Hematopoietic multipotent progenitor cell treated with erythropoietin and hydrocortisone succinate and interleukin-3 and kit ligand, for 17 days (in vitro differentiated cells): ENCODE measurements around the gene SOX9.

Experiments used
- DNase-seq: peaks from one replicate; pipeline ENCODE4 v3.0.0-alpha.2; 2015; ENCODE audit warnings: low spot score

The SOX9 gene

DNA sequence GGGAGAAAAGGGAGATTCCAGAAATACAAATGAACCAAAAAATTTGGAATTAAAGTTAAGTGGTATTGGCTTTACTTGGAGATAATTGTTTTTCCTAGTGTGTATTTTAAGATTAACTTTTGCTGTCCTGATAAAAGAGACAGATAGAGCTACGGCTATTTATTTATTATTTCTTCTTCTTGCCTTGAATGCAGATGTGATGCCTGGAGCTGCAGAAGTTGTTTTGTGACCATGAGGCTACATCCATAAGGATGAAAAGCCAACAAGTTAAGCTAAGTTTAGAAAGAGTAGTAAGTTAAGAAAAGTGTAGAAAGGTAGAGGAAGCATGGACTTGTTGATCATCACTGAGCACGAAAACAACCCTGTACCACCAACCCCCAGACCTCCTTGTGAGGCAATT is 41.7 kb downstream of the SOX9 start:
- no peak for DNase-seq

- no peak for DNase-seq
Measured at GRCh38 chr17:72163474-72163873, 42.7 kb downstream of the SOX9 start.

GRCh38 chr17:72164158-72164739 is 43.4 kb downstream of the SOX9 start:
- DNase-seq, result no peak

DNA sequence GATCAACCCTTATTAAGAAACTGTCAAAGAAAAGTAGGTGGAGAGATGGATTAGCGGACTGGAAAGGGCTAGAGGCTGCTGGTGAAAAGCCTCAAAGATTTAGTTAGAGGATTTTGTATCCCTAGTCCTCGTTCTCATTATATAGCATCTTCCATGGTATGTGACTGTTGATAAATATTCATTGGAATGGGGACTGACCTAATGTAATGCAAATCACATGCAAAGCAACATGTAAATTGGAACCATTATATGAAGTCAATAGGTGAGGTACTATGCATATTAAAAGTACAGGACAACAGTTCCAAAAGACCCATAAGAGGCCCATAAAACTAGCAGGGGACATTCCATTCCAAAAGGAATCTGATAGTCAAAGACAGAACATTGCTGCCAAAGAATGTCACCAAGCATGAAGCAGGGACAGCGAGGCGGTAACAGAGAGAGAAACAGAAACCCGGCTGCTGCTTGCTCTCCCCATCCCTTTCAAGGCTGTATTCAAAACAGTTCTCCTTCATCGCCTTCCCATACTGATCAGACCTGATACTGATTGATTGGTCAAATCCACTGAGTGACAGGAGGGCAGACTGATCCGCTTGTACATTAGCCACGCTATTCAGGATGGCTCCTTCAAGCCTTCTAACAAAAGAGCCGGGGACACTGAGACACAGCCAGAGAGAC is 44.5 kb downstream of the SOX9 start:
- no peak for DNase-seq

DNA sequence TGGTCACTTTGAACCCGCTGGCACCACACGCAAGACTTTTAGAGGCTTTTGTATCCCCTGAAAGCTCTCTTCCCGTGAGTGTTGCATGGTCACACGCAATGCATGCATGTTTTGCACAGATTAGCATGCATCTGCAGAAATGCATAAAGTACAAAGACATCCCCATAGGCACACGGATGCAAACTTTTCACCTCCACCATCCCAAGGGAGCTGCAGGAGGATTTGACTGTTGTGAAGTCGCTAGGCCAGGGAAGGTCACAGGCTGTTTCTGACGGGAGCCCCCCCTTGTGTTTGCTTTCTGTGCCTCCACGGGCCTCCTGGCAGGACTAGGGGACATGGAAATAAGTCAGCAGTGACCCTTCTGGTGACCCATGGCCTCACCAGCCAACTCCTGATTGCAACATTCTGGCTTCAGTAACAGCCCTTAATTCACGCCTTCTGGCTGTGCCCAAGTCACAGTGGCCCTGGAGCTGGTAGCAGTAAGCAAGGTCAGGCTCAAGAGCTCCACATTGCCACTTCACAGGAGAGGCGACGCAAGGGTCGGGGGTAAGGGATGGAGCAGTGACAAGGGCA is 45.1 kb downstream of the SOX9 start:
- DNase-seq, result no peak

DNA sequence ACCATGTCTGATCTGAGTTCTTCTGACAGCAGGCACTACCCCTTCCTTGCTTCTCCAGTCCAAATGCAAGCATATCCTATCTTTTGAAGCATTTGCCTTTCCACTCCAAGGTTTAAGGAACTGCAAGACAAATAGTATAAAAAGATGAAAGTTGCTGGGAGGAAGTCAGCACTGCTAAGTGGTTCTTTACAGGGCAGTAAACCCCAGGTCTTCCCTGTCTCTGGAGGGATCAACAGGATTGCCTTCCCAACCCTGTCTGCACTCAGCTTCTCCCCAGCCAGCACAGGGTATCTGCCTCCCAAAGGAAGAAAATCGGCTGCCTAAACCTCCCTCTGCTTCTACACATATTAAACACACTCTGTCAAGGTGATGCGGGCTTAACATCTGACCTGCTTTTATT is 46.8 kb downstream of the SOX9 start:
- DNase-seq, result no peak

DNA sequence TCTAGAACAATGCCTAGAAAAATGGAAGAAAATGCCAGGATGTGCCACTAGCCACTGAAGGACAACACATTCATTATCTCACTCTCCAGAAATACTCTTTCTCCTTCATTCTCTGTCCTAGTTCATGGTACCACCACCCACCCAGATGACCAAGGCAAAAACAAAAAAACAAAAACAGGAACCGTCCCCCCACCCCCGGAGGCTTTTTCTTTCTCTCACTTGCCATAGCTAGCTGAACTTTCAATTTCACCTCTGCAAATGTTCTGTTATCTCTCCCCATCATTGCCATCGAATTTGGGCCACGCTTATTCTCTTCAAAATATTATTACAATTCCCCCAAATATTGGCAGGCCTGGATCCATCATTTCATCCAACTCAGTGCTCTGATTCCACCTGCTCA is 49.0 kb downstream of the SOX9 start:
- DNase-seq, result no peak

GRCh38 chr17:72171703-72172667 is 51.2 kb downstream of the SOX9 start:
- no peak for DNase-seq

GRCh38 chr17:72173499-72174116 is 52.8 kb downstream of the SOX9 start:
- no peak for DNase-seq

- DNase-seq, result no peak
Measured at GRCh38 chr17:72175263-72175662, 54.4 kb downstream of the SOX9 start.
